Esophagus squamous epithelium (tissue), 5 donors: Measurements from ENCODE around the gene PRPF31. TPM values are rescaled to one million over a fixed set of nuclear protein-coding genes. Genes with fewer than 3 reads are reported as not detected.

Experiments used
- DNase-seq: peaks from one replicate; lab custom pipeline; 2025; lab: John Stamatoyannopoulos, UW
- H3K27ac ChIP-seq, 4 donors: fragments of 200-600 bp; sonication (generic); one replicate each; pipeline ENCODE4 v1.5.1; 2016 to 2019; ENCODE audit warnings: mild to moderate bottlenecking in 1 of 4
- H3K27me3 ChIP-seq, 4 donors: fragments of 200-600 bp; sonication (generic); 1 replicate in 3 of 4; 2 replicates in 1 of 4; pipeline versions ENCODE4 v1.5.1 to v1.6.0; 2017 to 2021; ENCODE audit warnings: antibody characterized with exemption in 1 of 4
- H3K36me3 ChIP-seq, 3 donors: fragments of 200-600 bp; sonication (generic); one replicate each; pipeline ENCODE4 v1.5.1; 2016 to 2019
- H3K4me1 ChIP-seq, 3 donors: fragments of 200-600 bp; sonication (generic); one replicate each; pipeline ENCODE4 v1.5.1; 2017 to 2019
- H3K4me3 ChIP-seq, 4 donors: fragments of 200-600 bp; sonication (generic); 1 replicate in 3 of 4; 2 replicates in 1 of 4; pipeline ENCODE4 v1.5.1; 2016 to 2019; ENCODE audit warnings: mild to moderate bottlenecking in 2 of 4, moderate library complexity in 1 of 4
- H3K9me3 ChIP-seq, 3 donors: fragments of 200-600 bp; sonication (generic); one replicate each; pipeline ENCODE4 v1.5.1; 2016 to 2019
- POLR2A ChIP-seq, 4 donors: fragments of 450-650 bp; IDR thresholded peaks; one replicate each; pipeline ENCODE4 v1.6.1; 2017; ENCODE audit warnings: antibody characterized with exemption in 4 of 4, mild to moderate bottlenecking in 4 of 4, moderate library complexity in 3 of 4
- WGBS, 2 donors: methylation state at CpG; one replicate each; pipeline ENCODE4 v1.1.5; 2018; 5-methylcytosine and 5-hydroxymethylcytosine counted together
- intact Hi-C: fragments of 100-400 bp; cut with DNase I; formaldehyde crosslinking; loops from one replicate; pipeline ENCODE4 v1.15.0; 2022
- total RNA-seq, 4 donors: library from RNA; depleted of rRNA; stranded (reverse); fragments of >200 nt; gene quantifications; one replicate each; pipeline ENCODE4 v1.1.0, GENCODE V29; 2016
- TF ChIP-seq, protein P1 (sequence below), 6 experiments: fragments of 450-650 bp in 4 of 6; fragments of 200-600 bp in 2 of 6; sonication (generic) in 2 of 6; IDR thresholded peaks; one replicate each; pipeline ENCODE4 v1.5.1; 2016 to 2019; ENCODE audit warnings: antibody characterized with exemption in 6 of 6, mild to moderate bottlenecking in 4 of 6, moderate library complexity in 4 of 6
- donor health status: DM: yes; HTN: yes; CAD: no.

Gene PRPF31
- total RNA-seq, 4 donors from 2014 or later = 41.8 to 49.2 (median 43.2) TPM

DNA sequence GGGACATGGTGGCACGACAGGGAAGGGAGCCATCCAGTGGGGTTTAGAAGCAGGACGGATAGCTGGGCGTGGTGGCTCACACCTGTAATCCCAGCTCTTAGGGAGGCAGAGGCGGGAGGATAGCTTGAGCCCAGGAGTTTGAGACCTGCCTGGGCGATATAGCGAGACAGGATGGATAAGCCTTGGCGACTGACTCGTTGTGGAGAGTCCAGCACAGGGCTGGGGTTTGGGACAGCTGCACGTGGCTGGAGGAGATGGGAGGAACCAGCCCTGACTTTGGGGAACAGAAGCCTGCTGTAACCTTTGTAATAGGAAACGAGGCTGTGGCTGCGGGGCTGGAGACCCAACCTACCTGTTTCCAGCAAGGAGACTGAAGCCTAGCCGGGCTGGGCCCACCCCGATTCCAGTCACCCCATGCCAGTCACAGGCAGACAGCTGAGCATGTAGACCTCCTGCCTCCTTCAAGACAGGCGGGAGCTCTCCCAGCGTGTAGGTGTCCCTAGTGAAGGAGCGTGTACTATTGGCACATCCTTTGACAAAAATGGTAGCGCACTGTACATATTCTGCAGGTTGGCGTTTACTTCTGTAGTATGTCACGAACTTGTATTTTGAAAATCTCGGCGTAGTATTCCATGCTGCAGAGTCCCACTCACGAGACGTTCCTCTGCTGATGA is 35.9 kb downstream of the PRPF31 start:
- no peak for TF ChIP-seq POLR2A (IDR thresholded peaks at IDR 0.05)
- TF ChIP-seq, protein P1, sequence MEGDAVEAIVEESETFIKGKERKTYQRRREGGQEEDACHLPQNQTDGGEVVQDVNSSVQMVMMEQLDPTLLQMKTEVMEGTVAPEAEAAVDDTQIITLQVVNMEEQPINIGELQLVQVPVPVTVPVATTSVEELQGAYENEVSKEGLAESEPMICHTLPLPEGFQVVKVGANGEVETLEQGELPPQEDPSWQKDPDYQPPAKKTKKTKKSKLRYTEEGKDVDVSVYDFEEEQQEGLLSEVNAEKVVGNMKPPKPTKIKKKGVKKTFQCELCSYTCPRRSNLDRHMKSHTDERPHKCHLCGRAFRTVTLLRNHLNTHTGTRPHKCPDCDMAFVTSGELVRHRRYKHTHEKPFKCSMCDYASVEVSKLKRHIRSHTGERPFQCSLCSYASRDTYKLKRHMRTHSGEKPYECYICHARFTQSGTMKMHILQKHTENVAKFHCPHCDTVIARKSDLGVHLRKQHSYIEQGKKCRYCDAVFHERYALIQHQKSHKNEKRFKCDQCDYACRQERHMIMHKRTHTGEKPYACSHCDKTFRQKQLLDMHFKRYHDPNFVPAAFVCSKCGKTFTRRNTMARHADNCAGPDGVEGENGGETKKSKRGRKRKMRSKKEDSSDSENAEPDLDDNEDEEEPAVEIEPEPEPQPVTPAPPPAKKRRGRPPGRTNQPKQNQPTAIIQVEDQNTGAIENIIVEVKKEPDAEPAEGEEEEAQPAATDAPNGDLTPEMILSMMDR (IDR thresholded peaks at IDR 0.05) = no peak
- DNase-seq = no peak
- H3K4me3 ChIP-seq = no peak overlapping the region
- no peak overlapping the region for H3K27ac ChIP-seq
- intact Hi-C loops = no loop called here
- H3K36me3 ChIP-seq = peaks cover 77 to 100% (median 90%) of the 10 kb centered on the region in 3 donors
- H3K27me3 ChIP-seq = no peaks in the 10 kb centered on the region
- WGBS, 2 donors = 78 to 80% methylated on average over 16 to 23 of the region's 23 CpGs
- H3K4me1 ChIP-seq = peaks cover 0 to 34% (median 0%) of the 10 kb centered on the region in 3 donors
- no peaks in the 10 kb centered on the region for H3K9me3 ChIP-seq

DNA sequence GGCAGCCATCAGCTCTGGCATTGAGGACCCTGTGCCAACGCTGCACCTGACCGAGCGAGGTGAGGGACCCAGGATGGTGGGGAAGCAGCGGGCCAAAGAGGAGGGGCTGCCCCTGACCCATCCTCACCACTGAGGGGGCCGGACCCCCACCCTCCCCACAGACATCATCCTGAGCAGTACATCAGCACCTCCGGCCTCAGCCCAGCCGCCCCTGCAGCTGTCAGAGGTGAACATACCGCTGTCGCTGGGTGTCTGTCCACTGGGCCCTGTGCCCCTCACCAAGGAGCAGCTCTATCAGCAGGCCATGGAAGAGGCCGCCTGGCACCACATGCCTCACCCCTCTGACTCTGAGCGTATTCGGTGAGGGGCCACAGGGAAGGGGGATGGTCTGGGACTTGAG is 36.7 kb downstream of the PRPF31 start:
- DNase-seq = no peak
- Histone ChIP-seq H3K9me3 (no peaks in the 10 kb centered on the region), H3K27ac (no peak overlapping the region), H3K4me3 (no peak overlapping the region), H3K27me3 (no peaks in the 10 kb centered on the region), H3K4me1 (peaks cover 0 to 36% (median 0%) of the 10 kb centered on the region in 3 donors), H3K36me3 (peaks cover 73 to 100% (median 90%) of the 10 kb centered on the region in 3 donors)
- intact Hi-C loops = no loop called here
- 90% methylated on average over 4 of the region's 12 CpGs; no CpG with 5 or more reads in 1 of the 2 donors for WGBS, 2 donors
- TF ChIP-seq POLR2A (IDR thresholded peaks at IDR 0.05) = no peak
- TF ChIP-seq, protein P1 (IDR thresholded peaks at IDR 0.05) = no peak

DNA sequence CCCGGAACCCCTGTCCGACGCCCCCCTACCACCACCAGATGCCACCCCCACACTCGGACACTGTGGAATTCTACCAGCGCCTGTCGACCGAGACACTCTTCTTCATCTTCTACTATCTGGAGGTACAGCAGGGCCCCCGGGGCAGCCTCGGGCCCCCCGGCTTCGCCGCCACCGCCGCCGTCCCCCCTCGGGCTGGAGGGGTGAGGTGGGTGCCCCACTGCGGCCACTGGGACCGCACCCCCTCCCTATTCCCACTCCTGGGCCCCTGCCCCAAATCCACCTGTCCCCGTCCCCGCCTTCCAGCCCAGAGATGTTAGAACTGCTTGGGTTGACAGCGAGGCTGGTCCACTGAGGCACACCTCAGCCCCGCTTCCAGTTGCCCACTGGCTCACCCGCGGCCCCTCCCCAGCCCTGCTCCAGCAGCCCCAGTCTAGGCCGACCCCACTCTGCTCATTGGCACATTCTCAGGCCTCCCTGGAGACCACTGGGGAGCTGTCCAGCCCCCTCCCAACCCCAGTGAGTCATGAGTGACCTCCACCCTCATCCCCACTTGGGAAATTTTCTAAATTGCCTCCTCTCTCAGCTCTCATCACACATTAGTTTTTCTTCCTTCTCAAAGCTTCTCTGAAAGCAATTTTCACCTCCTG is 37.4 kb downstream of the PRPF31 start:
- Histone ChIP-seq H3K27me3 (no peaks in the 10 kb centered on the region), H3K4me1 (peaks cover 0 to 39% (median 3%) of the 10 kb centered on the region in 3 donors), H3K27ac (peak overlapping the region in 2 of 4 donors; percentile 6 to 17), H3K9me3 (no peaks in the 10 kb centered on the region), H3K4me3 (no peak overlapping the region), H3K36me3 (peaks cover 68 to 100% (median 92%) of the 10 kb centered on the region in 3 donors)
- TF ChIP-seq, protein P1 (IDR thresholded peaks at IDR 0.05) = no peak
- TF ChIP-seq POLR2A (IDR thresholded peaks at IDR 0.05) = no peak
- no peak for DNase-seq
- intact Hi-C loops = no loop called here
- 82 to 83% methylated on average over 10 to 13 of the region's 25 CpGs for WGBS, 2 donors

DNA sequence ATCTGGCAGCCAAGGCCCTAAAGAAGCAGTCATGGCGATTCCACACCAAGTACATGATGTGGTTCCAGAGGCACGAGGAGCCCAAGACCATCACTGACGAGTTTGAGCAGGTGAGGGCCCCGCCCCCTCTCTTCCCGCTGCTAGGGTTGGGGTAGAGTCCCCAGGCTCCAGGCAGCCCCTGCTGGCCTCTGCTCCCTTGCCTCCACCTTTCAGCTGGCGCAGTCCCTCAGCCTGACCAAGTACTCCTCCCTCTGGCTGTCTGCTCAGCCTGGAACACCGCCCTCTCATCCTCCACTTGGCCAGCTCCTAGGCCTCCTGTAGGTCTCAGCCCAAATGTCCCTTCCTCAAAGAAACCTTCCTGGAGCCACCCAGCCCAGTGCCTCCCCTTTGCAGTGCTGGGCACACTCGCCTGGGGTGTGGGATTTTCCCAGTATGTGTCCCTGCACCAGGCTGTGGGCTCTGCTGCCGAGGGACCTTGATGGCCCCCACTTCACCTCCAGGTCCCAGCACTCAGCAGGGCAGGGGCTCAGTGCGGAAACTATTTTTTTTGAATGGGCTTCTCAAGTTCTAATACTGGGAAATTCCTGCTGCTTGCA is 38.3 kb downstream of the PRPF31 start:
- Histone ChIP-seq H3K27ac (peak overlapping the region in 2 of 4 donors; percentile 6 to 31), H3K9me3 (no peaks in the 10 kb centered on the region), H3K36me3 (peaks cover 60 to 94% (median 84%) of the 10 kb centered on the region in 3 donors), H3K4me3 (no peak overlapping the region), H3K4me1 (peaks cover 6 to 41% (median 11%) of the 10 kb centered on the region in 3 donors), H3K27me3 (no peaks in the 10 kb centered on the region)
- TF ChIP-seq, protein P1 (IDR thresholded peaks at IDR 0.05) = no peak
- TF ChIP-seq POLR2A (IDR thresholded peaks at IDR 0.05) = no peak
- WGBS, 2 donors = 69 to 89% methylated on average over 4 to 7 of the region's 10 CpGs
- intact Hi-C loops = no loop called here
- no peak for DNase-seq
